ENCODE results near the gene ATP10A. TPM values are rescaled to one million over a fixed set of nuclear protein-coding genes. Genes with fewer than 3 reads are reported as not detected.

Gene ATP10A
- total and polyA plus RNA-seq, 5 experiments from 2014 or later = 5.2 to 59.1 (median 18.1) TPM

- H3K36me3 Mint-ChIP-seq = peaks cover 10 to 78% (median 50%) of the 10 kb centered on the region in 3 donors
- ATAC-seq (no peak), DNase-seq (no peak)
- peaks cover 0 to 2% (median 0%) of the 10 kb centered on the region in 9 donors for H3K9me3 Mint-ChIP-seq
- peaks cover 0 to 3% (median 0%) of the 10 kb centered on the region in 4 donors for H3K4me1 Mint-ChIP-seq
- POLR2A ChIA-PET = interaction anchor here (1.1 kb wide), 1 partner anchor 14 kb away, joined by 3 read pairs; no protein-coding TSS in a partner anchor
- peak overlapping the region in 1 of 10 donors; percentile 16 for H3K27ac Mint-ChIP-seq
- H3K27me3 Mint-ChIP-seq = no peaks in the 10 kb centered on the region
- H3K4me3 Mint-ChIP-seq = no peak overlapping the region
Observed at GRCh38 chr15:25684521-25685431, 178.4 kb downstream of the ATP10A start.

- POLR2A ChIA-PET = no interaction called here
- DNase-seq (no peak), ATAC-seq (no peak)
- H3K36me3 Mint-ChIP-seq = peaks cover 10 to 78% (median 52%) of the 10 kb centered on the region in 3 donors
- H3K4me1 Mint-ChIP-seq = peaks cover 0 to 1% (median 0%) of the 10 kb centered on the region in 4 donors
- H3K4me3 Mint-ChIP-seq = no peak overlapping the region
- peak overlapping the region in 1 of 10 donors; percentile 0 for H3K27ac Mint-ChIP-seq
- peaks cover 0 to 2% (median 0%) of the 10 kb centered on the region in 9 donors for H3K9me3 Mint-ChIP-seq
- H3K27me3 Mint-ChIP-seq = no peaks in the 10 kb centered on the region
Observed at GRCh38 chr15:25683911-25684310, 179.2 kb downstream of the ATP10A start.

GRCh38 chr15:25683415-25683814 is 179.7 kb downstream of the ATP10A start:
- no peak for ATAC-seq

GRCh38 chr15:25682340-25682739 is 180.8 kb downstream of the ATP10A start:
- no peaks in the 10 kb centered on the region for H3K27me3 Mint-ChIP-seq
- peaks cover 0 to 2% (median 0%) of the 10 kb centered on the region in 9 donors for H3K9me3 Mint-ChIP-seq
- peaks cover 10 to 80% (median 45%) of the 10 kb centered on the region in 3 donors for H3K36me3 Mint-ChIP-seq
- H3K4me1 Mint-ChIP-seq = peaks cover 0 to 1% (median 0%) of the 10 kb centered on the region in 4 donors
- no peak for DNase-seq
- no peak overlapping the region for H3K27ac Mint-ChIP-seq
- H3K4me3 Mint-ChIP-seq = no peak overlapping the region
- POLR2A ChIA-PET = no interaction called here
- no peak for ATAC-seq

More at GRCh38 chr15:25683415-25683814, 179.7 kb downstream of the ATP10A start:
- DNase-seq = no peak
- peaks cover 0 to 1% (median 0%) of the 10 kb centered on the region in 4 donors for H3K4me1 Mint-ChIP-seq
- H3K4me3 Mint-ChIP-seq = no peak overlapping the region
- POLR2A ChIA-PET = no interaction called here
- peaks cover 10 to 78% (median 49%) of the 10 kb centered on the region in 3 donors for H3K36me3 Mint-ChIP-seq
- no peaks in the 10 kb centered on the region for H3K27me3 Mint-ChIP-seq
- peaks cover 0 to 2% (median 0%) of the 10 kb centered on the region in 9 donors for H3K9me3 Mint-ChIP-seq
- H3K27ac Mint-ChIP-seq = peak overlapping the region in 3 of 10 donors; percentile 8 to 89 (median 43)

- H3K27ac Mint-ChIP-seq = peak overlapping the region in 1 of 10 donors; percentile 56
- POLR2A ChIA-PET = no interaction called here
- no peak for ATAC-seq
Observed at GRCh38 chr15:25680686-25681025, 182.5 kb downstream of the ATP10A start.

GRCh38 chr15:25679964-25680685 is 183.0 kb downstream of the ATP10A start:
- H3K36me3 Mint-ChIP-seq = peaks cover 10 to 81% (median 43%) of the 10 kb centered on the region in 3 donors
- POLR2A ChIA-PET = no interaction called here
- DNase-seq (no peak), ATAC-seq (no peak)
- H3K27ac Mint-ChIP-seq = peak overlapping the region in 3 of 10 donors; percentile 16 to 90 (median 22)
- H3K4me1 Mint-ChIP-seq = peaks cover 0 to 1% (median 0%) of the 10 kb centered on the region in 4 donors
- no peaks in the 10 kb centered on the region for H3K27me3 Mint-ChIP-seq
- H3K4me3 Mint-ChIP-seq = no peak overlapping the region
- peaks cover 0 to 2% (median 0%) of the 10 kb centered on the region in 9 donors for H3K9me3 Mint-ChIP-seq

More at GRCh38 chr15:25680686-25681025, 182.5 kb downstream of the ATP10A start:
- Mint-ChIP-seq H3K27me3 (no peaks in the 10 kb centered on the region), H3K4me3 (no peak overlapping the region), H3K9me3 (peaks cover 0 to 2% (median 0%) of the 10 kb centered on the region in 9 donors), H3K4me1 (peaks cover 0 to 1% (median 0%) of the 10 kb centered on the region in 4 donors), H3K36me3 (peaks cover 10 to 86% (median 45%) of the 10 kb centered on the region in 3 donors)
- DNase-seq = no peak

GRCh38 chr15:25679492-25679891 is 183.6 kb downstream of the ATP10A start:
- Mint-ChIP-seq H3K4me3 (peak overlapping the region in 1 of 10 donors; percentile 29), H3K36me3 (peaks cover 10 to 75% (median 40%) of the 10 kb centered on the region in 3 donors), H3K9me3 (peaks cover 0 to 2% (median 0%) of the 10 kb centered on the region in 9 donors), H3K4me1 (peaks cover 0 to 1% (median 0%) of the 10 kb centered on the region in 4 donors), H3K27me3 (no peaks in the 10 kb centered on the region), H3K27ac (peak overlapping the region in 1 of 10 donors; percentile 90)
- ATAC-seq (no peak), DNase-seq (no peak)
- POLR2A ChIA-PET = no interaction called here

GRCh38 chr15:25678500-25678855 is 184.6 kb downstream of the ATP10A start:
- POLR2A ChIA-PET = no interaction called here
- no peaks in the 10 kb centered on the region for H3K9me3 Mint-ChIP-seq
- no peaks in the 10 kb centered on the region for H3K27me3 Mint-ChIP-seq
- ATAC-seq (no peak), DNase-seq (no peak)
- H3K27ac Mint-ChIP-seq = peak overlapping the region in 2 of 10 donors; percentile 23 to 70
- H3K4me3 Mint-ChIP-seq = no peak overlapping the region
- peaks cover 0 to 1% (median 0%) of the 10 kb centered on the region in 4 donors for H3K4me1 Mint-ChIP-seq
- H3K36me3 Mint-ChIP-seq = peaks cover 10 to 65% (median 33%) of the 10 kb centered on the region in 3 donors

- DNase-seq (no peak), ATAC-seq (no peak)
- peak overlapping the region in 1 of 10 donors; percentile 14 for H3K27ac Mint-ChIP-seq
- H3K4me1 Mint-ChIP-seq = peaks cover 0 to 1% (median 0%) of the 10 kb centered on the region in 4 donors
- no peak overlapping the region for H3K4me3 Mint-ChIP-seq
- POLR2A ChIA-PET = no interaction called here
- peaks cover 0 to 2% (median 0%) of the 10 kb centered on the region in 9 donors for H3K9me3 Mint-ChIP-seq
- H3K36me3 Mint-ChIP-seq = peaks cover 6 to 59% (median 28%) of the 10 kb centered on the region in 3 donors
- H3K27me3 Mint-ChIP-seq = no peaks in the 10 kb centered on the region
Observed at GRCh38 chr15:25677719-25678499, 185.2 kb downstream of the ATP10A start.

GRCh38 chr15:25676070-25676469 is 187.1 kb downstream of the ATP10A start:
- Mint-ChIP-seq H3K36me3 (peaks cover 5 to 41% (median 14%) of the 10 kb centered on the region in 3 donors), H3K27me3 (peaks cover 0 to 3% (median 0%) of the 10 kb centered on the region in 5 donors), H3K4me3 (peak overlapping the region in 1 of 10 donors; percentile 29), H3K27ac (peak overlapping the region in 1 of 10 donors; percentile 80), H3K9me3 (peaks cover 0 to 10% (median 3%) of the 10 kb centered on the region in 9 donors), H3K4me1 (peaks cover 0 to 4% (median 1%) of the 10 kb centered on the region in 4 donors)
- POLR2A ChIA-PET = no interaction called here
- DNase-seq (no peak), ATAC-seq (no peak)

GRCh38 chr15:25675396-25675795 is 187.7 kb downstream of the ATP10A start:
- DNase-seq = no peak
- H3K4me1 Mint-ChIP-seq = peaks cover 0 to 6% (median 2%) of the 10 kb centered on the region in 4 donors
- H3K36me3 Mint-ChIP-seq = peaks cover 5 to 35% (median 8%) of the 10 kb centered on the region in 3 donors
- H3K27me3 Mint-ChIP-seq = peaks cover 0 to 7% (median 0%) of the 10 kb centered on the region in 5 donors
- peaks cover 0 to 10% (median 4%) of the 10 kb centered on the region in 9 donors for H3K9me3 Mint-ChIP-seq
- peak overlapping the region in 1 of 10 donors; percentile 54 for H3K27ac Mint-ChIP-seq
- POLR2A ChIA-PET = no interaction called here
- no peak for ATAC-seq
- no peak overlapping the region for H3K4me3 Mint-ChIP-seq

- H3K27me3 Mint-ChIP-seq = peaks cover 0 to 9% (median under 1%) of the 10 kb centered on the region in 5 donors
- peaks cover under 1 to 30% (median 4%) of the 10 kb centered on the region in 3 donors for H3K36me3 Mint-ChIP-seq
- peaks cover 0 to 9% (median 2%) of the 10 kb centered on the region in 4 donors for H3K4me1 Mint-ChIP-seq
- H3K4me3 Mint-ChIP-seq = no peak overlapping the region
- ATAC-seq (no peak), DNase-seq (no peak)
- POLR2A ChIA-PET = no interaction called here
- H3K27ac Mint-ChIP-seq = peak overlapping the region in 2 of 10 donors; percentile 4 to 54
- peaks cover 0 to 10% (median 4%) of the 10 kb centered on the region in 9 donors for H3K9me3 Mint-ChIP-seq
Observed at GRCh38 chr15:25674913-25675312, 188.2 kb downstream of the ATP10A start.

Measured in naive thymus-derived CD8-positive, alpha-beta T cell (primary cell).